NCI-H2196 treated with DMSO at 0.1 percent for 48 hours (cell line): ENCODE results near the gene TMEM120A.

ENCODE experiments used
- DNase-seq: peaks from one replicate; lab custom pipeline; 2025; ENCODE audit not compliant: unreplicated experiment; lab: John Stamatoyannopoulos, UW

The TMEM120A gene

GRCh38 chr7:75995996-75996395, 1.6 kb upstream of the TMEM120A start:
- DNase-seq = no peak

GRCh38 chr7:75995052-75995471, 667 bp upstream of the TMEM120A start:
- no peak for DNase-seq

- DNase-seq = peak; percentile 44
Measured at GRCh38 chr7:75993689-75994387, 557 bp downstream of the TMEM120A start.

- DNase-seq = no peak
Measured at GRCh38 chr7:75992083-75992755, 2.2 kb downstream of the TMEM120A start.

GRCh38 chr7:75991531-75992082, 2.8 kb downstream of the TMEM120A start:
- no peak for DNase-seq

- no peak for DNase-seq
Measured at GRCh38 chr7:75989500-75990388, 4.7 kb downstream of the TMEM120A start.

- DNase-seq = no peak
Measured at GRCh38 chr7:75988568-75989499, 5.6 kb downstream of the TMEM120A start.

- no peak for DNase-seq
Measured at GRCh38 chr7:75987805-75988567, 6.4 kb downstream of the TMEM120A start.

- DNase-seq = no peak
Measured at GRCh38 chr7:75987026-75987804, 7.2 kb downstream of the TMEM120A start.

- no peak for DNase-seq
Measured at GRCh38 chr7:75986147-75986781, 8.1 kb downstream of the TMEM120A start.

GRCh38 chr7:75985518-75986146, 8.8 kb downstream of the TMEM120A start:
- no peak for DNase-seq

GRCh38 chr7:75985009-75985517, 9.3 kb downstream of the TMEM120A start:
- no peak for DNase-seq

- no peak for DNase-seq
Measured at GRCh38 chr7:75984130-75985008, 10.0 kb downstream of the TMEM120A start.

- no peak for DNase-seq
Measured at GRCh38 chr7:75983471-75984129, 10.8 kb downstream of the TMEM120A start.

- DNase-seq = no peak
Measured at GRCh38 chr7:75982306-75983064, 11.9 kb downstream of the TMEM120A start.
